Measurements from ENCODE around the gene TMEM132E. TPM values are rescaled to one million over a fixed set of nuclear protein-coding genes. Genes with fewer than 3 reads are reported as not detected.

The TMEM132E gene
- total RNA-seq, 1 experiment from 2014 or later = 0.42 TPM

DNA sequence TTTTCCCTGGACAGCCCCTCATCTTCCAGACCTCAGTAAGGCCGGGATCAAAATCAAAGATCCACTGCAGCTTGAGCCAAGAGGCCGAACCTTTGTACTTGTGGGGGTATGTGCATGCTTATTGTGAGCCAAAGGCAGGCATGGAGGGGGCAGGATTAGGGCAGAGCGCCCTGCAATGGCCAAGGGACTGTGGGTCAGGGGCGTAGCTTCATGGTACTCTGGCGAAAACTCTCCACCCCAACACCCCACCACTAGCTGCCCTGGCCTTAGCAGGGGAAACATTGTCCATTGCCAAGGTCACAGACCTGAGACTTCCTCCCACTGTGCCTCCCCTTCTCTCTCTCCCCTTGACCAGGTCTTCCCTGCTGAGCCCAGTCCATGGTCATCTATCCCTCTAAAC is 90.1 kb downstream of the TMEM132E start:
- H3T11ph ChIP-seq (ENCODE audit: low read length) = no peak overlapping the region
- no CpG with 5 or more reads among the region's 5 CpGs for WGBS (ENCODE audit: extremely low coverage, insufficient read length, low lambda C conversion rate)
- H2BK120ac ChIP-seq (ENCODE audit: low read depth, low read length, poor library complexity, severe bottlenecking) = no peak overlapping the region
- no peak overlapping the region for H2BK5ac ChIP-seq (ENCODE audit: insufficient read length, low read length)
- Mint-ChIP-seq H3K4me1 (peaks cover 26% of the 10 kb centered on the region in 2 experiments), H3K27ac (no peak overlapping the region), H3K9me3 (no peaks in the 10 kb centered on the region), H3K36me3 (ENCODE audit: insufficient read depth in 1 of 3, low read depth in 3 of 3) (no peaks in the 10 kb centered on the region), H3K27me3 (ENCODE audit: low read depth) (peaks cover 9% of the 10 kb centered on the region), H3K4me3 (no peak overlapping the region)
- H3K4me1 ChIP-seq (ENCODE audit: insufficient read depth, low read length) = peaks cover 9% of the 10 kb centered on the region; the same call in 1 of the 2 replicates
- H4K8ac ChIP-seq (replicated peaks; ENCODE audit: insufficient read length, low read depth, low read length) = no peak overlapping the region
- no peaks in the 10 kb centered on the region for H3K79me1 ChIP-seq (ENCODE audit: insufficient read depth, low read depth, low read length, poor library complexity, severe bottlenecking)
- H3K23me2 ChIP-seq (ENCODE audit: insufficient read length, low read depth, low read length, poor library complexity, severe bottlenecking) = no peaks in the 10 kb centered on the region
- no peak overlapping the region for H2BK15ac ChIP-seq (ENCODE audit: low read depth, low read length)
- H3K4me2 ChIP-seq (ENCODE audit: insufficient read depth, insufficient read length, low read length) = no peak overlapping the region
- no peak overlapping the region for H2AFZ ChIP-seq (ENCODE audit: low read length)
- H3K27ac ChIP-seq (ENCODE audit: insufficient read length, low read depth, low read length) = no peak overlapping the region
- H2BK20ac ChIP-seq (ENCODE audit: low read depth, low read length, poor library complexity, severe bottlenecking) = no peak overlapping the region
- no peak overlapping the region for H3K4ac ChIP-seq (ENCODE audit: low read depth, low read length)
- no peak overlapping the region for H3K9ac ChIP-seq (ENCODE audit: extremely low read depth, insufficient read length, low read length)
- no peak overlapping the region for H3K18ac ChIP-seq (ENCODE audit: insufficient read length, low read depth, low read length)
- TF ChIP-seq, protein P1, sequence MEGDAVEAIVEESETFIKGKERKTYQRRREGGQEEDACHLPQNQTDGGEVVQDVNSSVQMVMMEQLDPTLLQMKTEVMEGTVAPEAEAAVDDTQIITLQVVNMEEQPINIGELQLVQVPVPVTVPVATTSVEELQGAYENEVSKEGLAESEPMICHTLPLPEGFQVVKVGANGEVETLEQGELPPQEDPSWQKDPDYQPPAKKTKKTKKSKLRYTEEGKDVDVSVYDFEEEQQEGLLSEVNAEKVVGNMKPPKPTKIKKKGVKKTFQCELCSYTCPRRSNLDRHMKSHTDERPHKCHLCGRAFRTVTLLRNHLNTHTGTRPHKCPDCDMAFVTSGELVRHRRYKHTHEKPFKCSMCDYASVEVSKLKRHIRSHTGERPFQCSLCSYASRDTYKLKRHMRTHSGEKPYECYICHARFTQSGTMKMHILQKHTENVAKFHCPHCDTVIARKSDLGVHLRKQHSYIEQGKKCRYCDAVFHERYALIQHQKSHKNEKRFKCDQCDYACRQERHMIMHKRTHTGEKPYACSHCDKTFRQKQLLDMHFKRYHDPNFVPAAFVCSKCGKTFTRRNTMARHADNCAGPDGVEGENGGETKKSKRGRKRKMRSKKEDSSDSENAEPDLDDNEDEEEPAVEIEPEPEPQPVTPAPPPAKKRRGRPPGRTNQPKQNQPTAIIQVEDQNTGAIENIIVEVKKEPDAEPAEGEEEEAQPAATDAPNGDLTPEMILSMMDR (conservative IDR thresholded peaks at IDR 0.05) = no peak
- peak; percentile 24 for DNase-seq
- H3K9me3 ChIP-seq (ENCODE audit: control insufficient read depth, low read depth, low read length) = no peaks in the 10 kb centered on the region
- H2AK5ac ChIP-seq (ENCODE audit: insufficient read length, low read length) = no peak overlapping the region
- H4K20me1 ChIP-seq (ENCODE audit: control insufficient read depth, insufficient read depth, insufficient read length) = peaks cover 3% of the 10 kb centered on the region
- no peaks in the 10 kb centered on the region for H3K79me2 ChIP-seq (ENCODE audit: insufficient read depth, low read length)
- H4K91ac ChIP-seq (ENCODE audit: insufficient read length, low read depth, low read length) = no peak overlapping the region
- no peak overlapping the region for H3K56ac ChIP-seq (ENCODE audit: insufficient read length, low read depth, low read length)
- H3K23ac ChIP-seq (ENCODE audit: insufficient read length, low read depth, low read length) = no peak overlapping the region
- no peak overlapping the region for H3K14ac ChIP-seq (ENCODE audit: insufficient read depth, low read length)
- no peak overlapping the region for H2BK12ac ChIP-seq (ENCODE audit: insufficient read length, low read depth, low read length)
- H4K5ac ChIP-seq (ENCODE audit: insufficient read length, low read depth, low read length) = no peak overlapping the region
- H3K27me3 ChIP-seq (ENCODE audit: insufficient read depth, low read length) = no peaks in the 10 kb centered on the region
